Measurements from ENCODE around the gene CAST.

The CAST gene

GRCh38 chr5:96649681-96650540, 12.3 kb upstream of the CAST start (continued):
- TF ChIP-seq ZNF518A (tag by site-specific recombination; conservative IDR thresholded peaks at IDR 0.05; ENCODE audit: low read depth) (no peak), KLF1 (tag by site-specific recombination; IDR thresholded peaks at IDR 0.05) (no peak), REST (tag by site-specific recombination; IDR thresholded peaks at IDR 0.05) (no peak), ZNF830 (tag by site-specific recombination; IDR thresholded peaks at IDR 0.05; ENCODE audit: low read depth) (no peak), ZNF549 (tag by site-specific recombination; IDR thresholded peaks at IDR 0.05) (no peak), ZNF211 (tag by site-specific recombination; IDR thresholded peaks at IDR 0.05; ENCODE audit: low read depth) (no peak), ZNF248 (tag by site-specific recombination; IDR thresholded peaks at IDR 0.05) (no peak), ZNF768 (tag by site-specific recombination; IDR thresholded peaks at IDR 0.05) (no peak), ZNF645 (tag by site-specific recombination; IDR thresholded peaks at IDR 0.05) (no peak), ATF2 (tag by site-specific recombination; IDR thresholded peaks at IDR 0.05; ENCODE audit: low read depth) (no peak), REPIN1 (tag by site-specific recombination; IDR thresholded peaks at IDR 0.05; ENCODE audit: low read depth) (no peak), ZNF221 (tag by site-specific recombination; IDR thresholded peaks at IDR 0.05; ENCODE audit: borderline replicate concordance) (no peak), ZNF391 (tag by site-specific recombination; IDR thresholded peaks at IDR 0.05; ENCODE audit: borderline replicate concordance, low read depth) (no peak), ZSCAN5A (tag by site-specific recombination; IDR thresholded peaks at IDR 0.05) (no peak), ZNF335 (tag by site-specific recombination; conservative IDR thresholded peaks at IDR 0.05) (peak; percentile 46; the same call in 1 of the 2 replicates), HOXA7 (CRISPR knock-in tag; IDR thresholded peaks at IDR 0.05; ENCODE audit: borderline replicate concordance) (no peak), ZBTB17 (tag by site-specific recombination; IDR thresholded peaks at IDR 0.05) (no peak), ZNF138 (tag by site-specific recombination; IDR thresholded peaks at IDR 0.05; ENCODE audit: borderline replicate concordance) (no peak), OVOL3 (tag by site-specific recombination; IDR thresholded peaks at IDR 0.05) (no peak), MEIS1 (CRISPR knock-in tag; IDR thresholded peaks at IDR 0.05; ENCODE audit: borderline replicate concordance) (no peak), ZSCAN18 (tag by site-specific recombination; IDR thresholded peaks at IDR 0.05) (no peak), OSR2 (tag by site-specific recombination; IDR thresholded peaks at IDR 0.05) (0 out of 2 replicates have a peak, but pooled peaks have one; percentile 8), SETDB1 (IDR thresholded peaks at IDR 0.05; ENCODE audit: insufficient read length, low read length) (no peak), ZNF121 (tag by site-specific recombination; IDR thresholded peaks at IDR 0.05) (no peak)

Measured in HEK293 (cell line).